NT2/D1 (cell line): ENCODE measurements around the gene ANXA4.
"Not testable (repeated sequence)": the region's sequence is repeated elsewhere in the genome, so short reads cannot be mapped to it uniquely, and the experiment has no call there.

Source experiments
- SUZ12 ChIP-seq: IDR thresholded peaks from 2 replicates; pipeline ENCODE4 v1.6.1; 2011; ENCODE audit not compliant: insufficient read length, insufficient read depth; ENCODE audit errors: extremely low read depth
- ZNF274 ChIP-seq: IDR thresholded peaks from 2 replicates; pipeline ENCODE4 v1.6.1; 2011; ENCODE audit warnings: mild to moderate bottlenecking, low read depth, low read length

DNA sequence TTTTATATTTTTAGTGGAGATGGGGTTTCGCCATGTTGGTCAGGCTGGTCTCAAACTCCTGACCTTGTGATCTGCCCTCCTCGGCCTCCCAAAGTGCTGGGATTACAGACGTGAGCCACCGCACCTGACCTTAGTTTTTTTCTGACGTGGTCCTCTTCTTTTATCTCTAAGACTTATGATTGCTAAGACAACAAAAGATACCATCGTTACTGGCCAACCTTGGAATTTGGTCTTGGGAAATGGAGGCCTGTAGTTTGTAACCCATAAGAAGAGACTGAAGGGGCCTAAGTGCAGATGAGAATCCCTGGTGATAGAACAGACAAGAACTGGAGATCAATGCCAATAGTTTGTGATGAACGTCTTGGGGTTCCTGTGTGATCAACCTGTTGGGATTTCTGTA, 21.9 kb downstream of the ANXA4 start:
- not testable (repeated sequence) for TF ChIP-seq ZNF274, SUZ12
